22Rv1 (cell line): Measurements from ENCODE around the gene PPARG.

Experiments
- CTCF ChIP-seq: fragments of 450-650 bp; IDR thresholded peaks from 2 replicates; pipeline ENCODE4 v1.5.1; 2017; ENCODE audit warnings: mild to moderate bottlenecking
- ZFX ChIP-seq: fragments of 450-650 bp; IDR thresholded peaks from 2 replicates; pipeline ENCODE4 v1.6.1; 2017; ENCODE audit warnings: antibody characterized with exemption, borderline replicate concordance

DNA sequence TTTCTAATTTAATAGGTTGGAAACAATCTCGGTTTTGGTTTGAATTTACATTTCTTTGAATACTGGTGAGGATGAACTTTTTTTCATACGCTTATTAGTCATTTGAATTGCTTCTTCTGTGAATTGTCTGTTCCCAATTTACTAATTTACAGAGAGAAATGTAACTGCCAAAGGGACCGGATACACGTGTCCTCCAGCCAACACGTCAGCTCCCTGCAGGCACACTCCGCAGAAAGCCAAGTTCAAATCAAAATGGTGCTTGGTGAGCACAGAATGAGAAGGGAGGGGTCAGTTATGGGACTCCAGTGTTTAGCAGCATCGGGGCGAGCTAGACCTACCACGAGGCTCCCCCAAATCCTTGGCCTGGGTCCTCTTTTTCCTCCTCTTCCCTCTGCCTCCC lies 184.6 kb downstream of the PPARG start:
- TF ChIP-seq CTCF (no peak), ZFX (no peak)
